Measurements from ENCODE around the gene YIPF3. TPM values are rescaled to one million over a fixed set of nuclear protein-coding genes. Genes with fewer than 3 reads are reported as not detected.

The YIPF3 gene
- total and polyA plus RNA-seq, 9 of the 15 experiments (the other 6 are each of a cell fraction or from before 2014, with no cell fraction given) = 27.5 to 75.3 (median 57.6) TPM

DNA sequence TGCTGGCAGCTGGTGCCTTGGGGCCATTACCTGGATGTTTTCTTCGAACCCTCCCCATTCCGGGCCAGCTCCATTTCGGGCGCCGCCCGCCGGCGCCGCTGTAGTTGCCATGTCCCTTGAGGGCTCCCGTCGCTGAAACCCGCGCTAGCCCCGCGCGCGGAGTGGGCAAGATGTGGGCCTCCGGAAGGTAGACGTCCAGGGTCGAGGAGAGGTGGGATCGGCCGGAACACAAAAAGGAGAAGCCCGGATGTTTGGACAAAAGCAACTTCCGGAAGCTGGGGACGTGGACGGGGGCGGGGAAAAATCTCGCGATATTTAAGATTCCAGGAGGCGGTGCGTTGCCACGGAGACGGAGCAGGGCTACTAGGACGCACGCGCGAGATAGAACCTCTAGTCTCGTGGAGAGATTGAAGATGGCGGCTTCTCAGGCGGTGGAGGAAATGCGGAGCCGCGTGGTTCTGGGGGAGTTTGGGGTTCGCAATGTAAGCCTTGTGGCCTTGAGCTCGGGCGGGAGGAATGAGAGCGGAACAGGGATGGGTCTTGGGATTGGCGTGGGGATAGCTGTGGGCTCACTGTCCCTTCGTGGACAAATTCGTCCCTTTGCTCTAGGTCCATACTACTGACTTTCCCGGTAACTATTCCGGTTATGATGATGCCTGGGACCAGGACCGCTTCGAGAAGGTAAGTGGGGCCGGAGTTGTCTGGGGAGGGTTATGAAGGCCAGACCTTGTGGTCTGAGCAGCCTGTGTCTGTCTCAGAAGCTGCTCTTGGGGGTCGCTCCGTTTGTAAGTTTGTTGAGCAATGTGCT, at the start of gene YIPF3, which contains the start of gene POLR1C (continued):
- TF ChIP-seq, protein P1, sequence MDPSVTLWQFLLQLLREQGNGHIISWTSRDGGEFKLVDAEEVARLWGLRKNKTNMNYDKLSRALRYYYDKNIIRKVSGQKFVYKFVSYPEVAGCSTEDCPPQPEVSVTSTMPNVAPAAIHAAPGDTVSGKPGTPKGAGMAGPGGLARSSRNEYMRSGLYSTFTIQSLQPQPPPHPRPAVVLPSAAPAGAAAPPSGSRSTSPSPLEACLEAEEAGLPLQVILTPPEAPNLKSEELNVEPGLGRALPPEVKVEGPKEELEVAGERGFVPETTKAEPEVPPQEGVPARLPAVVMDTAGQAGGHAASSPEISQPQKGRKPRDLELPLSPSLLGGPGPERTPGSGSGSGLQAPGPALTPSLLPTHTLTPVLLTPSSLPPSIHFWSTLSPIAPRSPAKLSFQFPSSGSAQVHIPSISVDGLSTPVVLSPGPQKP (CRISPR knock-in tag; IDR thresholded peaks at IDR 0.05) = no peak
- TF ChIP-seq, protein P2, sequence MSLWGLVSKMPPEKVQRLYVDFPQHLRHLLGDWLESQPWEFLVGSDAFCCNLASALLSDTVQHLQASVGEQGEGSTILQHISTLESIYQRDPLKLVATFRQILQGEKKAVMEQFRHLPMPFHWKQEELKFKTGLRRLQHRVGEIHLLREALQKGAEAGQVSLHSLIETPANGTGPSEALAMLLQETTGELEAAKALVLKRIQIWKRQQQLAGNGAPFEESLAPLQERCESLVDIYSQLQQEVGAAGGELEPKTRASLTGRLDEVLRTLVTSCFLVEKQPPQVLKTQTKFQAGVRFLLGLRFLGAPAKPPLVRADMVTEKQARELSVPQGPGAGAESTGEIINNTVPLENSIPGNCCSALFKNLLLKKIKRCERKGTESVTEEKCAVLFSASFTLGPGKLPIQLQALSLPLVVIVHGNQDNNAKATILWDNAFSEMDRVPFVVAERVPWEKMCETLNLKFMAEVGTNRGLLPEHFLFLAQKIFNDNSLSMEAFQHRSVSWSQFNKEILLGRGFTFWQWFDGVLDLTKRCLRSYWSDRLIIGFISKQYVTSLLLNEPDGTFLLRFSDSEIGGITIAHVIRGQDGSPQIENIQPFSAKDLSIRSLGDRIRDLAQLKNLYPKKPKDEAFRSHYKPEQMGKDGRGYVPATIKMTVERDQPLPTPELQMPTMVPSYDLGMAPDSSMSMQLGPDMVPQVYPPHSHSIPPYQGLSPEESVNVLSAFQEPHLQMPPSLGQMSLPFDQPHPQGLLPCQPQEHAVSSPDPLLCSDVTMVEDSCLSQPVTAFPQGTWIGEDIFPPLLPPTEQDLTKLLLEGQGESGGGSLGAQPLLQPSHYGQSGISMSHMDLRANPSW (CRISPR knock-in tag; IDR thresholded peaks at IDR 0.05) = peak; percentile 38; the same call in 1 of the 2 replicates
- TF ChIP-seq, protein P3, sequence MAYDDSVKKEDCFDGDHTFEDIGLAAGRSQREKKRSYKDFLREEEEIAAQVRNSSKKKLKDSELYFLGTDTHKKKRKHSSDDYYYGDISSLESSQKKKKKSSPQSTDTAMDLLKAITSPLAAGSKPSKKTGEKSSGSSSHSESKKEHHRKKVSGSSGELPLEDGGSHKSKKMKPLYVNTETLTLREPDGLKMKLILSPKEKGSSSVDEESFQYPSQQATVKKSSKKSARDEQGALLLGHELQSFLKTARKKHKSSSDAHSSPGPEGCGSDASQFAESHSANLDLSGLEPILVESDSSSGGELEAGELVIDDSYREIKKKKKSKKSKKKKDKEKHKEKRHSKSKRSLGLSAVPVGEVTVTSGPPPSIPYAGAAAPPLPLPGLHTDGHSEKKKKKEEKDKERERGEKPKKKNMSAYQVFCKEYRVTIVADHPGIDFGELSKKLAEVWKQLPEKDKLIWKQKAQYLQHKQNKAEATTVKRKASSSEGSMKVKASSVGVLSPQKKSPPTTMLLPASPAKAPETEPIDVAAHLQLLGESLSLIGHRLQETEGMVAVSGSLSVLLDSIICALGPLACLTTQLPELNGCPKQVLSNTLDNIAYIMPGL (CRISPR knock-in tag; IDR thresholded peaks at IDR 0.05) = peak; percentile 85; the same call in 1 of the 2 replicates
- no peak for TF ChIP-seq NR2C2 (CRISPR knock-in tag; IDR thresholded peaks at IDR 0.05)
- peak; percentile 82 for TF ChIP-seq NR2C2 (tag; IDR thresholded peaks at IDR 0.05)
- TF ChIP-seq, protein P4, sequence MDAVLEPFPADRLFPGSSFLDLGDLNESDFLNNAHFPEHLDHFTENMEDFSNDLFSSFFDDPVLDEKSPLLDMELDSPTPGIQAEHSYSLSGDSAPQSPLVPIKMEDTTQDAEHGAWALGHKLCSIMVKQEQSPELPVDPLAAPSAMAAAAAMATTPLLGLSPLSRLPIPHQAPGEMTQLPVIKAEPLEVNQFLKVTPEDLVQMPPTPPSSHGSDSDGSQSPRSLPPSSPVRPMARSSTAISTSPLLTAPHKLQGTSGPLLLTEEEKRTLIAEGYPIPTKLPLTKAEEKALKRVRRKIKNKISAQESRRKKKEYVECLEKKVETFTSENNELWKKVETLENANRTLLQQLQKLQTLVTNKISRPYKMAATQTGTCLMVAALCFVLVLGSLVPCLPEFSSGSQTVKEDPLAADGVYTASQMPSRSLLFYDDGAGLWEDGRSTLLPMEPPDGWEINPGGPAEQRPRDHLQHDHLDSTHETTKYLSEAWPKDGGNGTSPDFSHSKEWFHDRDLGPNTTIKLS (IDR thresholded peaks at IDR 0.05; ENCODE audit: borderline replicate concordance, low read depth) = peak; percentile 99
- TF ChIP-seq ZC3H4 (CRISPR knock-in tag; IDR thresholded peaks at IDR 0.05; ENCODE audit: borderline replicate concordance) = no peak
- no peak for TF ChIP-seq COPS2 (conservative IDR thresholded peaks at IDR 0.05)
- TF ChIP-seq JUND (IDR thresholded peaks at IDR 0.05; ENCODE audit: borderline replicate concordance, low read depth, low read length) = peak; percentile 61
- TF ChIP-seq JUND (tag; IDR thresholded peaks at IDR 0.05; ENCODE audit: borderline replicate concordance, low read depth, low read length) = peak; percentile 38; the same call in 1 of the 3 replicates
- TF ChIP-seq ZNF24 (IDR thresholded peaks at IDR 0.05) = no peak
- TF ChIP-seq, protein P5, sequence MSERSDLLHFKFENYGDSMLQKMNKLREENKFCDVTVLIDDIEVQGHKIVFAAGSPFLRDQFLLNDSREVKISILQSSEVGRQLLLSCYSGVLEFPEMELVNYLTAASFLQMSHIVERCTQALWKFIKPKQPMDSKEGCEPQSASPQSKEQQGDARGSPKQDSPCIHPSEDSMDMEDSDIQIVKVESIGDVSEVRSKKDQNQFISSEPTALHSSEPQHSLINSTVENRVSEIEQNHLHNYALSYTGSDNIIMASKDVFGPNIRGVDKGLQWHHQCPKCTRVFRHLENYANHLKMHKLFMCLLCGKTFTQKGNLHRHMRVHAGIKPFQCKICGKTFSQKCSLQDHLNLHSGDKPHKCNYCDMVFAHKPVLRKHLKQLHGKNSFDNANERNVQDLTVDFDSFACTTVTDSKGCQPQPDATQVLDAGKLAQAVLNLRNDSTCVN (CRISPR knock-in tag; IDR thresholded peaks at IDR 0.05) = no peak
- no peak for TF ChIP-seq BDP1 (IDR thresholded peaks at IDR 0.05; ENCODE audit: insufficient read depth, insufficient read length)
- TF ChIP-seq, protein P6, sequence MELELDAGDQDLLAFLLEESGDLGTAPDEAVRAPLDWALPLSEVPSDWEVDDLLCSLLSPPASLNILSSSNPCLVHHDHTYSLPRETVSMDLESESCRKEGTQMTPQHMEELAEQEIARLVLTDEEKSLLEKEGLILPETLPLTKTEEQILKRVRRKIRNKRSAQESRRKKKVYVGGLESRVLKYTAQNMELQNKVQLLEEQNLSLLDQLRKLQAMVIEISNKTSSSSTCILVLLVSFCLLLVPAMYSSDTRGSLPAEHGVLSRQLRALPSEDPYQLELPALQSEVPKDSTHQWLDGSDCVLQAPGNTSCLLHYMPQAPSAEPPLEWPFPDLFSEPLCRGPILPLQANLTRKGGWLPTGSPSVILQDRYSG (tag; conservative IDR thresholded peaks at IDR 0.05; ENCODE audit: low read depth) = no peak
- no peak for TF ChIP-seq TCFL5 (CRISPR knock-in tag; conservative IDR thresholded peaks at IDR 0.05)
- peak; percentile 71 for TF ChIP-seq RBM39 (optimal IDR thresholded peaks at IDR 0.05; ENCODE audit: low read depth, low read length)
- TF ChIP-seq MYNN (IDR thresholded peaks at IDR 0.05) = 0 out of 2 replicates have a peak, but pooled peaks have one; percentile 27
- no peak for TF ChIP-seq MYNN (CRISPR knock-in tag; IDR thresholded peaks at IDR 0.05)
